ENCODE data around the gene NELL1. TPM values are rescaled to one million over a fixed set of nuclear protein-coding genes. Genes with fewer than 3 reads are reported as not detected.

Gene NELL1
- total RNA-seq, 4 donors from 2014 or later: not detected

DNA sequence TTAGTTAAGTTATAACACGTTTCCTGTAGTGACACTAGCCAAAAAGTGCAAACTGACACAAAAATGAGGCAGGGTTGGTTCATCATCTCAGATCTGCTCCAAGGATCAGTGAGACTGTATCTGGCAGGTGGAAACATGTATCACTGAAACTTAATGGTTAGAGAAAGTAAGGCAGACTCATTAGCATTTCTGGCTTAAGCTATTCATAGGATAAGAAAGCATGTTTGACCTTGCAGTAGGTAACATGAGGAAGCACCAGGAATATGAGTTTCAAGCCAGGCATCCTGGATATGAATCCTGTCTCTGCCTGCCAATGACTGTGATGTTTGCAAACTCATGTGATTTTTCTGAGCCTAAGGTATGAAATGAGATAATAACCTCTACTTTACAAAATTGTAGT, 732.1 kb downstream of the NELL1 start:
- no peak overlapping the region for H3K4me3 ChIP-seq (replicated peaks in 1 of 3)
- 72 to 77% methylated on average over 1 of the region's 1 CpG for WGBS, 2 donors
- intact Hi-C loops (cut with DNase I): no loop called here
- no peaks in the 10 kb centered on the region for H3K9me3 ChIP-seq
- no peak overlapping the region for H3K27ac ChIP-seq
- H3K27me3 ChIP-seq: no peaks in the 10 kb centered on the region
- no peaks in the 10 kb centered on the region for H3K36me3 ChIP-seq
- H3K4me1 ChIP-seq: no peaks in the 10 kb centered on the region
- DNase-seq: no peak
- TF ChIP-seq POLR2A (IDR thresholded peaks at IDR 0.05): no peak

DNA sequence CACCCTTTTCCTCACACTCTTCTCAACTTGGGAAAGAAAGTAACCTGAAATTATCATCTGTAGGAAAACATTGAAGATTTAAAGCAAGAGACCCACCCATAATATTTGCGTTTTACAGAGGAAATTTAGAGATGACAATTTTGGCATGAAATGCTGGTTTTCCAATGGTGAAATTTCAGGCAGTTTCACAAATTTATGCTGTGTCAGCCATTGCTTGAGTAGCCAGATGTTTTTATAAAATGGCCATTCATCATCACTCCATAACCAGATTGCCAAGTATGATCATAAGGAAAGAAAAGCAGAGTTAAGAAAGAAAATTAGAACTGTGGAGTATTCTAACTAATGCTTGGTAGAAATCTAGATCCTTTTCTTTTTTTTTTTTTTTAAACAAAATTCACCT, 732.9 kb downstream of the NELL1 start:
- Histone ChIP-seq H3K4me3 (replicated peaks in 1 of 3) (no peak overlapping the region), H3K9me3 (no peaks in the 10 kb centered on the region), H3K4me1 (no peaks in the 10 kb centered on the region), H3K36me3 (no peaks in the 10 kb centered on the region), H3K27me3 (no peaks in the 10 kb centered on the region), H3K27ac (no peak overlapping the region)
- WGBS, 2 donors: 70 to 84% methylated on average over 1 of the region's 1 CpG
- DNase-seq: no peak
- intact Hi-C loops (cut with DNase I): no loop called here
- no peak for TF ChIP-seq POLR2A (IDR thresholded peaks at IDR 0.05)
- TF ChIP-seq, protein P1, sequence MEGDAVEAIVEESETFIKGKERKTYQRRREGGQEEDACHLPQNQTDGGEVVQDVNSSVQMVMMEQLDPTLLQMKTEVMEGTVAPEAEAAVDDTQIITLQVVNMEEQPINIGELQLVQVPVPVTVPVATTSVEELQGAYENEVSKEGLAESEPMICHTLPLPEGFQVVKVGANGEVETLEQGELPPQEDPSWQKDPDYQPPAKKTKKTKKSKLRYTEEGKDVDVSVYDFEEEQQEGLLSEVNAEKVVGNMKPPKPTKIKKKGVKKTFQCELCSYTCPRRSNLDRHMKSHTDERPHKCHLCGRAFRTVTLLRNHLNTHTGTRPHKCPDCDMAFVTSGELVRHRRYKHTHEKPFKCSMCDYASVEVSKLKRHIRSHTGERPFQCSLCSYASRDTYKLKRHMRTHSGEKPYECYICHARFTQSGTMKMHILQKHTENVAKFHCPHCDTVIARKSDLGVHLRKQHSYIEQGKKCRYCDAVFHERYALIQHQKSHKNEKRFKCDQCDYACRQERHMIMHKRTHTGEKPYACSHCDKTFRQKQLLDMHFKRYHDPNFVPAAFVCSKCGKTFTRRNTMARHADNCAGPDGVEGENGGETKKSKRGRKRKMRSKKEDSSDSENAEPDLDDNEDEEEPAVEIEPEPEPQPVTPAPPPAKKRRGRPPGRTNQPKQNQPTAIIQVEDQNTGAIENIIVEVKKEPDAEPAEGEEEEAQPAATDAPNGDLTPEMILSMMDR (IDR thresholded peaks at IDR 0.05): no peak

DNA sequence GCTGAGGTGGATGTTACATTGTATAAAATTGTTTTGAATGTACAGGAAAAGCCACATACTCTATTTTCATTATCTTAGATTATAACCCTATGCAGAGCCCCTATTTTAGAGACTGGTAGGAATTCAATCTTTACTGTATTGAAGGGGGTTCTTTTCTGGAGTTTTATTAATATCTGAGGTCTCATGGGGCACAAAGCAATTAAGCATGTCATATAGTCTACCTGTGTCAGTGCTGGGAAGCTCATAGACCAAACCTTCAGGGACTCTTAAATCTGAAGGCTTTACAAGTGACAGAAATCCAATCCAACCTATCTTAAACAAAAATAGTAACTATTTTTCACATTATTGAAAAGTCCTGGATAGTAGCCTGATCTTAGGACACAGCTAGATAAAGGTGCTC, 733.7 kb downstream of the NELL1 start:
- Histone ChIP-seq H3K36me3 (no peaks in the 10 kb centered on the region), H3K4me3 (replicated peaks in 1 of 3) (no peak overlapping the region), H3K9me3 (no peaks in the 10 kb centered on the region), H3K27me3 (no peaks in the 10 kb centered on the region), H3K4me1 (no peaks in the 10 kb centered on the region), H3K27ac (no peak overlapping the region)
- intact Hi-C loops (cut with DNase I): no loop called here
- no peak for DNase-seq
- TF ChIP-seq POLR2A (IDR thresholded peaks at IDR 0.05): no peak
- TF ChIP-seq, protein P1 (IDR thresholded peaks at IDR 0.05): no peak

DNA sequence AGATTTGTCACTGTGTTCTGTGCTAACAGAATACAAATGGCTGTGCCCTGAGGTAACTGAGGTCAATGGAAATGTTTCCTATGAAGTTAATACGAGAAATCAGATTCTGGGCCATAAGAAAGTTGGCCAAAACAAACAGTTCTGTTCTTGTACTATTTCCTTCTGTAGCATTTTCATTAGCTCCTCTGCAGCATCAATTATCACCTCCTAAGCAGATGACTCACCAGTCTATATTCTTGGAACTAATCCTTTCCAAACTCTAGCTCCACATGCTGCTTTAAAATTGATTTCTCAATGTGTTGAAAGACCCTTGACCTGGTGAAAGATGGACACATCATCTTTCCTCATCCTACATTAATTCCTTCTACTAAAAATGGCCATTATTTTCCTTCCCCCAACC, 736.0 kb downstream of the NELL1 start:
- intact Hi-C loops (cut with DNase I): no loop called here
- Histone ChIP-seq H3K27me3 (no peaks in the 10 kb centered on the region), H3K4me3 (replicated peaks in 1 of 3) (no peak overlapping the region), H3K27ac (no peak overlapping the region), H3K9me3 (no peaks in the 10 kb centered on the region), H3K36me3 (no peaks in the 10 kb centered on the region), H3K4me1 (no peaks in the 10 kb centered on the region)
- 56 to 58% methylated on average over 1 of the region's 1 CpG for WGBS, 2 donors
- DNase-seq: no peak
- no peak for TF ChIP-seq POLR2A (IDR thresholded peaks at IDR 0.05)
- TF ChIP-seq, protein P1 (IDR thresholded peaks at IDR 0.05): no peak

DNA sequence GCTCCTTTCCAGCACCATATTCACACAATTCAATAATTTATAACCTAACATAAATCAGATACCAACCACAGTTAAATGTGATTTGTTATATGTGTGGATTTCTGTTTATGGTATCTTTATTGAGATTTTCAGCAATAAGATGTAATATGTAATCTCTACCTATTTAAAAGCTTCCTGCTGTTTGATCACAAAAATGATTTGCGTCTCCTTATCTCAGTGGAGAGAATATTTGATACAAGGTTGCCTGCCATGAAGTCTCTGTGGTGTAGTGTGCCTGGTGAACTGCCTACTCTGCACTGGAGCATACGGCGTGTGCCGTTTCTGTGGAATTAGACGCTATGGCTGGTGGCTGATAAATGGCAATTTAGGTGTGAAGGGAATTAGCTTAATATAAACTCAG, 741.1 kb downstream of the NELL1 start:
- intact Hi-C loops (cut with DNase I): no loop called here
- H3K27me3 ChIP-seq: no peaks in the 10 kb centered on the region
- H3K27ac ChIP-seq: no peak overlapping the region
- 91 to 94% methylated on average over 5 of the region's 5 CpGs for WGBS, 2 donors
- no peaks in the 10 kb centered on the region for H3K36me3 ChIP-seq
- no peak for DNase-seq
- no peaks in the 10 kb centered on the region for H3K4me1 ChIP-seq
- no peaks in the 10 kb centered on the region for H3K9me3 ChIP-seq
- TF ChIP-seq, protein P1 (IDR thresholded peaks at IDR 0.05): no peak
- TF ChIP-seq POLR2A (IDR thresholded peaks at IDR 0.05): no peak
- no peak overlapping the region for H3K4me3 ChIP-seq (replicated peaks in 1 of 3)

DNA sequence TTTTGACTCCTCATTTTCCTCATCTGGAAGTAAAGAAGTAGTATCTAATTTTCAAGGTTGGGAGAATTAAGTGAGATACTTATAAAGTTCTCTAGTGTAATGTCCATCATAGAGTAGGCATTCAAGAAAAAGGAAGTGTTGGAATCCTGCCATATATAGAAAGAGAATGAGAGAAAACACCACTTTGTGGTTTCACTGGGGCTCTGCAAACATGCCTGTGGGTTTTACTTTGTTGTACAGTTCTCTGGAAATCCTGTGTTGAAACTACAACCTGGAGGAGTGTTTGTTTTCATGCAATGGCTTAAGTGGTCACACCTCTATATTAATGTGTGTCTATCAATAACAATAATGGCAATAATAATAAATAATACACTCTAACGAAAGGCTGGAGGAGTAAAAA, 741.7 kb downstream of the NELL1 start:
- H3K4me1 ChIP-seq: no peaks in the 10 kb centered on the region
- no peak for TF ChIP-seq POLR2A (IDR thresholded peaks at IDR 0.05)
- TF ChIP-seq, protein P1 (IDR thresholded peaks at IDR 0.05): no peak
- H3K27me3 ChIP-seq: no peaks in the 10 kb centered on the region
- intact Hi-C loops (cut with DNase I): no loop called here
- H3K4me3 ChIP-seq (replicated peaks in 1 of 3): no peak overlapping the region
- 2 to 45% methylated on average over 1 of the region's 1 CpG for WGBS, 2 donors
- H3K27ac ChIP-seq: no peak overlapping the region
- H3K9me3 ChIP-seq: no peaks in the 10 kb centered on the region
- no peak for DNase-seq
- H3K36me3 ChIP-seq: no peaks in the 10 kb centered on the region
